Ishikawa (cell line): Measurements from ENCODE around the gene ZNF629.

Experiments used
- CREB1 ChIP-seq: IDR thresholded peaks from 2 replicates; pipeline ENCODE4 v1.6.1; 2012; ENCODE audit warnings: low read depth
- EGR1 ChIP-seq: IDR thresholded peaks from 2 replicates; pipeline ENCODE4 v1.6.1; 2012
- RAD21 ChIP-seq: IDR thresholded peaks from 2 replicates; pipeline ENCODE4 v1.6.1; 2012; ENCODE audit warnings: low read depth
- TAF1 ChIP-seq: IDR thresholded peaks from 2 replicates; pipeline ENCODE4 v1.6.1; 2012; ENCODE audit warnings: low read depth, mild to moderate bottlenecking

GRCh38 chr16:30755955-30756780 lies 30.8 kb downstream of the ZNF629 start:
- TF ChIP-seq RAD21 (no peak), CREB1 (no peak), TAF1 (no peak), EGR1 (no peak)
